Measurements from ENCODE around the gene PANX2. TPM values are rescaled to one million over a fixed set of nuclear protein-coding genes. Genes with fewer than 3 reads are reported as not detected.

The PANX2 gene
- total and polyA plus RNA-seq, 2 of the 13 experiments (the other 11 are each of a cell fraction or from before 2014, with no cell fraction given), result 0.15 to 1.1 TPM

GRCh38 chr22:50175191-50175461 is 4.6 kb downstream of the PANX2 start (continued):
- no peak for TF ChIP-seq POLR2AphosphoS2 (IDR thresholded peaks at IDR 0.05; ENCODE audit: low read depth, low read length)
- TF ChIP-seq GATAD1 (CRISPR knock-in tag; IDR thresholded peaks at IDR 0.05), result no peak
- no peak for TF ChIP-seq ZNF562 (CRISPR knock-in tag; IDR thresholded peaks at IDR 0.05; ENCODE audit: borderline replicate concordance)
- no peak for TF ChIP-seq TEAD3 (CRISPR knock-in tag; optimal IDR thresholded peaks at IDR 0.05; ENCODE audit: borderline replicate concordance)
- TF ChIP-seq ZNF331 (CRISPR knock-in tag; IDR thresholded peaks at IDR 0.05), result no peak
- TF ChIP-seq MTA3 (CRISPR knock-in tag; IDR thresholded peaks at IDR 0.05), result no peak
- no peak for TF ChIP-seq FOXO1 (CRISPR knock-in tag; IDR thresholded peaks at IDR 0.05)

- Histone ChIP-seq H2AFZ (ENCODE audit: low read length) (no peak overlapping the region), H3K9me3 (ENCODE audit: low read length) (no peaks in the 10 kb centered on the region), H4K20me1 (ENCODE audit: insufficient read depth, low read length) (no peaks in the 10 kb centered on the region), H3K4me2 (ENCODE audit: low read depth, low read length) (no peak overlapping the region), H3K9ac (ENCODE audit: insufficient read depth, low read depth, low read length) (no peak overlapping the region), H3K27me3 (ENCODE audit: control insufficient read depth in 1 of 2, insufficient read depth in 2 of 2, low read length in 2 of 2) (no peaks in the 10 kb centered on the region), H3K36me3 (replicated peaks in 1 of 2; ENCODE audit: control insufficient read depth in 1 of 2, insufficient read depth in 2 of 2, low read length in 2 of 2) (no peaks in the 10 kb centered on the region), H3K79me2 (ENCODE audit: insufficient read depth, low read length) (no peaks in the 10 kb centered on the region), H3K4me1 (ENCODE audit: insufficient read depth, low read length) (peaks cover 20% of the 10 kb centered on the region), H3K27ac (ENCODE audit: extremely low read length, insufficient read depth, low read length) (no peak overlapping the region), H3K4me3 (replicated peaks in 1 of 3; ENCODE audit: insufficient read depth in 1 of 3, low read depth in 2 of 3, low read length in 3 of 3) (no peak overlapping the region)
- no peak for FAIRE-seq
- DNase-seq (ENCODE audit: low spot score), result no peak
- intact Hi-C loops (cut with micrococcal nuclease; ENCODE audit: unreplicated experiment), result no loop called here
- no TSS peak for BruUV-seq (replicated peaks)
- WGBS (ENCODE audit: low lambda C conversion rate), result 47% methylated on average over 12 of the region's 27 CpGs
- no peak for ATAC-seq
- ChIA-PET CTCF (ENCODE audit: low intra/inter-chr PET ratio, low total read pairs) (no interaction called here), POLR2A (no interaction called here)
- in situ Hi-C loops (cut with HindIII; ENCODE audit: extremely low pct_ligation_motif_present, low pct_unique_long_range_greater_than_20kb), result no loop called here
- no peak for TF ChIP-seq KLF16 (CRISPR knock-in tag; IDR thresholded peaks at IDR 0.05)
- no peak for TF ChIP-seq MAF1 (CRISPR knock-in tag; IDR thresholded peaks at IDR 0.05; ENCODE audit: borderline replicate concordance)
- no peak for TF ChIP-seq ZBTB14 (CRISPR knock-in tag; IDR thresholded peaks at IDR 0.05)
- TF ChIP-seq XBP1 (CRISPR knock-in tag; IDR thresholded peaks at IDR 0.05), result no peak
- TF ChIP-seq ZBTB7B (CRISPR knock-in tag; IDR thresholded peaks at IDR 0.05), result no peak
- no peak for TF ChIP-seq SP2 (CRISPR knock-in tag; IDR thresholded peaks at IDR 0.05)
- TF ChIP-seq GATAD2A (CRISPR knock-in tag; IDR thresholded peaks at IDR 0.05), result no peak
- no peak for TF ChIP-seq CEBPG (CRISPR knock-in tag; IDR thresholded peaks at IDR 0.05)
- no peak for TF ChIP-seq RNF2 (conservative IDR thresholded peaks at IDR 0.05; ENCODE audit: low read depth)
- TF ChIP-seq ZNF530 (CRISPR knock-in tag; IDR thresholded peaks at IDR 0.05; ENCODE audit: low read depth), result no peak
- no peak for TF ChIP-seq TFDP2 (CRISPR knock-in tag; IDR thresholded peaks at IDR 0.05)
- TF ChIP-seq U2AF2 (IDR thresholded peaks at IDR 0.05; ENCODE audit: low read depth, low read length), result no peak
- no peak for TF ChIP-seq ZNF232 (CRISPR knock-in tag; IDR thresholded peaks at IDR 0.05; ENCODE audit: borderline replicate concordance)
Observed at GRCh38 chr22:50175921-50176849, 5.7 kb downstream of the PANX2 start.

Measured in HepG2 (cell line).